ENCODE results near the gene ITGAL.

Gene ITGAL

DNA sequence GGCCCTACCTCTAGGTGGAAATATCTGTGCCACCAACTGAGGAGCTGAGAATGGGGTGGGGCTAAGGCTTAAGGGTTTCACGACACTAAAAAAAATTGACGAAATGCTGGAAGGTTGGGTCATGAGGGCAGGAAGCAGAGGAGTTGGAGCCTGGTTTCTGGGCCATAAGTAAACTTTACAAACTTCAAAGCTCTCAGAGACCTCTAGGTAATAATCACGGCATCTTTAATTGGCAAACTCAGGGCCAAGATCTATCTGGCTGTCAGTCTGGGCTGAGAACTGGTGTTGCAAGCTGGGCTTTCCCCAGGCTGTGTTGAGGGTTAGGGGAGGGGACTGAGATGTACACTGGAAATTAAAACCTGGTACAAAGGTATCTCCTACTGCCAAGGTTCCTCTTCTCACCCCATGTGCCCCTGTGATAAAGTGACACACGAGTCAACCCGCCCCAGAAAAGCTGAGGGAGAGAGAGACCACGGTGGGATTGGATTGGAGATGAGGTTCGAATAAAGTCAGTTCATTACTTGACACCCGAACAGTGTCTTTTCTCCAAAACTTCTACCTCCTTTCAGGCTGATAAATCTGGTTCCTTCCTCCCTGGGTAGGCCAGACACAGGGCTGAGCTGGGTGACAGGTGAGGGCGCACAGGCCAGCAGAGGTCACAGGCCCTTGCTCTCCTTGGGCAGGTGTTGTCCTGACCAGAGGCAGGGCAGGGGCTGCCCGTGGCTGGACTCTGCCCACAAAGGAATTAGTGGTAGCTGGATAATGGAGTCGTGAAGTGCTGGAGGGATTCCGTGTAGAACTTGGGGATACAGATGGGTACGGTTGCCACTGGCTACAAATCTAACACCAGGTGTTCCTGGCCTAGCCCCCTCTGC lies 57.9 kb downstream of the ITGAL start:
- Histone ChIP-seq H3K4me3 (ENCODE audit: low read depth in 1 of 2, low read length in 2 of 2) (no peak overlapping the region), H3K9me3 (ENCODE audit: insufficient read depth, low read length, severe bottlenecking) (no peaks in the 10 kb centered on the region), H3K4me2 (ENCODE audit: insufficient read depth, low read length) (no peak overlapping the region), H3K9ac (ENCODE audit: low read depth, low read length) (no peak overlapping the region), H2AFZ (ENCODE audit: low read depth, low read length) (no peak overlapping the region), H3K27ac (ENCODE audit: low read length) (no peak overlapping the region), H3K4me1 (ENCODE audit: insufficient read depth, low read length) (peaks cover 47% of the 10 kb centered on the region), H3K27me3 (ENCODE audit: insufficient read depth, low read length, poor library complexity) (no peaks in the 10 kb centered on the region), H3K36me3 (ENCODE audit: insufficient read depth, low read length) (peaks cover 36% of the 10 kb centered on the region), H4K20me1 (ENCODE audit: insufficient read depth, low read length) (no peaks in the 10 kb centered on the region), H3K79me2 (ENCODE audit: insufficient read depth, low read length) (peaks cover 33% of the 10 kb centered on the region)
- no peak for TF ChIP-seq EZH2 (IDR thresholded peaks at IDR 0.05; ENCODE audit: borderline replicate concordance, low read depth, low read length, severe bottlenecking)
- TF ChIP-seq, protein P1, sequence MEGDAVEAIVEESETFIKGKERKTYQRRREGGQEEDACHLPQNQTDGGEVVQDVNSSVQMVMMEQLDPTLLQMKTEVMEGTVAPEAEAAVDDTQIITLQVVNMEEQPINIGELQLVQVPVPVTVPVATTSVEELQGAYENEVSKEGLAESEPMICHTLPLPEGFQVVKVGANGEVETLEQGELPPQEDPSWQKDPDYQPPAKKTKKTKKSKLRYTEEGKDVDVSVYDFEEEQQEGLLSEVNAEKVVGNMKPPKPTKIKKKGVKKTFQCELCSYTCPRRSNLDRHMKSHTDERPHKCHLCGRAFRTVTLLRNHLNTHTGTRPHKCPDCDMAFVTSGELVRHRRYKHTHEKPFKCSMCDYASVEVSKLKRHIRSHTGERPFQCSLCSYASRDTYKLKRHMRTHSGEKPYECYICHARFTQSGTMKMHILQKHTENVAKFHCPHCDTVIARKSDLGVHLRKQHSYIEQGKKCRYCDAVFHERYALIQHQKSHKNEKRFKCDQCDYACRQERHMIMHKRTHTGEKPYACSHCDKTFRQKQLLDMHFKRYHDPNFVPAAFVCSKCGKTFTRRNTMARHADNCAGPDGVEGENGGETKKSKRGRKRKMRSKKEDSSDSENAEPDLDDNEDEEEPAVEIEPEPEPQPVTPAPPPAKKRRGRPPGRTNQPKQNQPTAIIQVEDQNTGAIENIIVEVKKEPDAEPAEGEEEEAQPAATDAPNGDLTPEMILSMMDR (IDR thresholded peaks at IDR 0.05; ENCODE audit: borderline replicate concordance, extremely low read depth, low read length, poor library complexity, severe bottlenecking) = no peak
- DNase-seq (no peak), ATAC-seq (ENCODE audit: insufficient read depth, low read depth) (no peak)

DNA sequence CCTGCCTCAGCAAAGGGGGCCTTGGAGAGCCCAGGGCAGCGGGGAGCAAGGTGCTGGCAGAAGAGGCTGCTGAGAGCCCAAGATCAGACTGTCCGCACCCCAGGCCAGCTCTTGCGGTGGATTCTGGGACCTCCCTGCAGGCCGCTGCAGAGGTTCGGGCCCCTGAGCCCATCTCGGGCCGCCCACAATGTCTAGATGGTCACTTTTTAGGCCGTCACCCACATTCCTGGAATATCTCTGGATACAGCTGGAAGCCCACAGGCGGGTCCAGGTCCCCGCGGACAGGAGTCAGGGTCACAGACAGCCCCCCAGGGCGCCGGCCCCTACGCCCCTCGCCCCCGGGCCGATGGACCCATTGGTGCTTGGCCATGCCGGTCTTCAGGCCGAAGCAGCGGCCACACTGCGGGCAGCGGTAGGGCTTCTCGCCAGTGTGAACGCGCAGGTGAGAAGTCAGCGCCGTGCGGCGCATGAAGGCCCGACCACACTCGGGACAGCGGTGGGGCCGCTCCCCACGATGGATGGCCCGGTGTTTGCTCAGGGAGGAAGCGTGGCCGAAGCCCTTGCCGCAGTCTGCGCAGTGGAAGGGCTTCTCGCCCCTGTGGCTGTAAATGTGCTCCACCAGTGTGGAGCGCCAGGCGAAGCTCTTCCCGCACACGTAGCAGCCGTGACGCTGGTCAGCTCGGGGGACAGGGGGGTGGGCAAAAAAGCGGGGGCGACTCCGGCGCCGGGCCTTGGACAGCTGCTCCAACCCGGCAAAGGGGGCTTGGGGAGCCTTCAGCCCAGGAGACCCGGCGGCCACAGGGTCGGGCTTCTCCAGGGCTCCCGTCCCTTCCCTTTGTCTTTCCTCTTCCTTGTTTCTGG lies 60.0 kb downstream of the ITGAL start:
- peaks cover 43% of the 10 kb centered on the region for H3K36me3 ChIP-seq (ENCODE audit: insufficient read depth, low read length)
- peaks cover 50% of the 10 kb centered on the region for H3K79me2 ChIP-seq (ENCODE audit: insufficient read depth, low read length)
- DNase-seq (no peak), ATAC-seq (ENCODE audit: insufficient read depth, low read depth) (no peak)
- H3K27me3 ChIP-seq (ENCODE audit: insufficient read depth, low read length, poor library complexity) = no peaks in the 10 kb centered on the region
- H4K20me1 ChIP-seq (ENCODE audit: insufficient read depth, low read length) = no peaks in the 10 kb centered on the region
- peaks cover 53% of the 10 kb centered on the region for H3K4me1 ChIP-seq (ENCODE audit: insufficient read depth, low read length)
- TF ChIP-seq, protein P1 (IDR thresholded peaks at IDR 0.05; ENCODE audit: borderline replicate concordance, extremely low read depth, low read length, poor library complexity, severe bottlenecking) = no peak
- no peak for TF ChIP-seq EZH2 (IDR thresholded peaks at IDR 0.05; ENCODE audit: borderline replicate concordance, low read depth, low read length, severe bottlenecking)
- no peak overlapping the region for H3K4me3 ChIP-seq (ENCODE audit: low read depth in 1 of 2, low read length in 2 of 2)
- no peak overlapping the region for H2AFZ ChIP-seq (ENCODE audit: low read depth, low read length)
- H3K4me2 ChIP-seq (ENCODE audit: insufficient read depth, low read length) = peak overlapping the region; percentile 66; the same call in 1 of the 2 replicates
- H3K9me3 ChIP-seq (ENCODE audit: insufficient read depth, low read length, severe bottlenecking) = no peaks in the 10 kb centered on the region
- no peak overlapping the region; the same call in 1 of the 2 replicates for H3K27ac ChIP-seq (ENCODE audit: low read length)
- peak overlapping the region; percentile 70 for H3K9ac ChIP-seq (ENCODE audit: low read depth, low read length)

DNA sequence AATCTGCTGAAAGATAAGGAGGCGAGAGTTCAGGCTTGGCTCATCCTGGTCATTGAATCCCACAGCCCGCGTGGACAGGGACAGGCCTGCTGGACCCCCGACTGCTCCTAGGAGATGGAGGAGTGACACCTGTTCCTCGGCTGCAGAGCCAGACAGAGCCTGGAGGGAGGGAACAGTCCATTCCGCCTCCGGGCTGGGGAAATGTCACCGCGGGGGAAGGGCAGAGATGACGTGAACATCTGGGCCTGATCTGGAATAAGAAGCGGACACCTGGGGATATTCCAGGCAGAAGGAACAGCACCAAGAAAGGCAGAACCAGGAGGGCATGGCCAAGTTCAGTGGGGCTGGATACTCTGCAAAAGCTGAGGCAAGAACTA lies 60.6 kb downstream of the ITGAL start:
- H3K79me2 ChIP-seq (ENCODE audit: insufficient read depth, low read length) = peaks cover 50% of the 10 kb centered on the region
- no peaks in the 10 kb centered on the region for H4K20me1 ChIP-seq (ENCODE audit: insufficient read depth, low read length)
- DNase-seq (no peak), ATAC-seq (ENCODE audit: insufficient read depth, low read depth) (no peak)
- H2AFZ ChIP-seq (ENCODE audit: low read depth, low read length) = no peak overlapping the region
- peak overlapping the region; percentile 70 for H3K9ac ChIP-seq (ENCODE audit: low read depth, low read length)
- no peaks in the 10 kb centered on the region for H3K27me3 ChIP-seq (ENCODE audit: insufficient read depth, low read length, poor library complexity)
- peaks cover 43% of the 10 kb centered on the region for H3K36me3 ChIP-seq (ENCODE audit: insufficient read depth, low read length)
- peaks cover 47% of the 10 kb centered on the region for H3K4me1 ChIP-seq (ENCODE audit: insufficient read depth, low read length)
- peak overlapping the region; percentile 66 for H3K4me2 ChIP-seq (ENCODE audit: insufficient read depth, low read length)
- H3K4me3 ChIP-seq (ENCODE audit: low read depth in 1 of 2, low read length in 2 of 2) = peak overlapping the region in 1 of 2 experiments; percentile 71; a peak in 2 of 4 replicates
- H3K9me3 ChIP-seq (ENCODE audit: insufficient read depth, low read length, severe bottlenecking) = no peaks in the 10 kb centered on the region
- no peak for TF ChIP-seq EZH2 (IDR thresholded peaks at IDR 0.05; ENCODE audit: borderline replicate concordance, low read depth, low read length, severe bottlenecking)
- TF ChIP-seq, protein P1 (IDR thresholded peaks at IDR 0.05; ENCODE audit: borderline replicate concordance, extremely low read depth, low read length, poor library complexity, severe bottlenecking) = no peak
- H3K27ac ChIP-seq (ENCODE audit: low read length) = peak overlapping the region; percentile 49
